Trophoblast cell (in vitro differentiated cells and primary cell): Measurements from ENCODE around the gene RSL1D1. TPM values are rescaled to one million over a fixed set of nuclear protein-coding genes. Genes with fewer than 3 reads are reported as not detected.

Experiments
- DNase-seq, 2 donors: peaks; one replicate each; pipeline ENCODE4 v3.0.0-alpha.2; 2016
- H2AFZ ChIP-seq: 2 replicates; pipeline ENCODE4 v1.6.1; 2013; ENCODE audit warnings: low read length, moderate library complexity, mild to moderate bottlenecking; ENCODE audit not compliant: insufficient read depth, poor library complexity
- H2AK5ac ChIP-seq: 2 replicates; pipeline ENCODE4 v1.6.1; 2013; ENCODE audit warnings: mild to moderate bottlenecking, low read length
- H2BK120ac ChIP-seq: 2 replicates; pipeline ENCODE4 v1.6.1; 2013; ENCODE audit warnings: low read length, mild to moderate bottlenecking, moderate library complexity; ENCODE audit not compliant: insufficient read depth, poor library complexity
- H2BK12ac ChIP-seq: 2 replicates; pipeline ENCODE4 v1.6.1; 2013; ENCODE audit warnings: mild to moderate bottlenecking, low read length, moderate library complexity
- H2BK5ac ChIP-seq: 2 replicates; pipeline ENCODE4 v1.6.1; 2013; ENCODE audit warnings: low read length, low read depth, moderate library complexity, mild to moderate bottlenecking; ENCODE audit not compliant: poor library complexity
- H3K14ac ChIP-seq: 2 replicates; pipeline ENCODE4 v1.6.1; 2013; ENCODE audit warnings: mild to moderate bottlenecking, low read length
- H3K18ac ChIP-seq: 2 replicates; pipeline ENCODE4 v1.6.1; 2013; ENCODE audit warnings: mild to moderate bottlenecking, low read length
- H3K23ac ChIP-seq: 2 replicates; pipeline ENCODE4 v1.6.1; 2013; ENCODE audit warnings: low read length
- H3K27ac ChIP-seq: 2 replicates; pipeline ENCODE4 v1.5.1; 2013; ENCODE audit warnings: low read depth, mild to moderate bottlenecking, inconsistent platforms, low read length, moderate library complexity
- H3K27me3 ChIP-seq: 2 replicates; pipeline ENCODE4 v1.6.1; 2013; ENCODE audit warnings: inconsistent platforms, mild to moderate bottlenecking, low read length, moderate library complexity; ENCODE audit not compliant: insufficient read depth
- H3K36me3 ChIP-seq, 2 experiments: 1 replicate in 1 of 2; 2 replicates in 1 of 2; pipeline ENCODE4 v1.6.1; 2013; ENCODE audit warnings: low read length in 2 of 2, mild to moderate bottlenecking in 2 of 2, moderate library complexity in 1 of 2; ENCODE audit not compliant: insufficient read depth in 2 of 2, control insufficient read depth in 1 of 2
- H3K4ac ChIP-seq: 2 replicates; pipeline ENCODE4 v1.6.1; 2013; ENCODE audit warnings: low read depth, mild to moderate bottlenecking, low read length, moderate library complexity
- H3K4me1 ChIP-seq, 2 experiments: 1 replicate in 1 of 2; 2 replicates in 1 of 2; pipeline ENCODE4 v1.6.1; 2013; ENCODE audit warnings: low read length in 2 of 2, mild to moderate bottlenecking in 2 of 2, moderate library complexity in 1 of 2; ENCODE audit not compliant: insufficient read depth in 2 of 2, control insufficient read depth in 1 of 2
- H3K4me2 ChIP-seq: 2 replicates; pipeline ENCODE4 v1.6.1; 2013; ENCODE audit warnings: inconsistent platforms, mild to moderate bottlenecking, low read length, moderate library complexity
- H3K4me3 ChIP-seq: 2 replicates; pipeline ENCODE4 v1.5.1; 2013; ENCODE audit warnings: mild to moderate bottlenecking, low read depth, low read length, inconsistent platforms
- H3K79me1 ChIP-seq: one replicate; pipeline ENCODE4 v1.6.1; 2013; ENCODE audit warnings: low read length
- H3K79me2 ChIP-seq: 2 replicates; pipeline ENCODE4 v1.6.1; 2013; ENCODE audit warnings: low read length, mild to moderate bottlenecking; ENCODE audit not compliant: control insufficient read depth, insufficient read depth, poor library complexity
- H3K9ac ChIP-seq: 2 replicates; pipeline ENCODE4 v1.6.1; 2013; ENCODE audit warnings: mild to moderate bottlenecking, low read length
- H3K9me3 ChIP-seq: 2 replicates; pipeline ENCODE4 v1.6.1; 2013; ENCODE audit warnings: low read depth, mild to moderate bottlenecking, control low read depth, inconsistent platforms, low read length; ENCODE audit not compliant: insufficient read depth
- H4K12ac ChIP-seq: 2 replicates; pipeline ENCODE4 v1.6.1; 2013; ENCODE audit warnings: low read depth, mild to moderate bottlenecking, low read length, moderate library complexity
- H4K8ac ChIP-seq: 2 replicates; pipeline ENCODE4 v1.6.1; 2013; ENCODE audit warnings: low read depth, mild to moderate bottlenecking, low read length, moderate library complexity
- H4K91ac ChIP-seq: one replicate; pipeline ENCODE4 v1.6.1; 2013; ENCODE audit warnings: low read depth, mild to moderate bottlenecking, low read length, moderate library complexity
- WGBS: extraction: QIAGEN DNeasy Blood & Tissue Kit; methylation state at CpG from one replicate; pipeline ENCODE4 v1.1.7; 2013; ENCODE audit warnings: missing lambda C conversion rate; ENCODE audit not compliant: insufficient read length, insufficient coverage; ENCODE audit errors: extremely low coverage; 5-methylcytosine and 5-hydroxymethylcytosine counted together
- polyA plus RNA-seq: library from polyadenylated mRNA; stranded (reverse); fragments of 200-250 nt; gene quantifications from 2 replicates; pipeline ENCODE4 v1.2.3, GENCODE V29; 2013

RSL1D1 gene
- polyA plus RNA-seq: 246 and 254 TPM in 2 replicates

- Histone ChIP-seq H2AFZ (peak within 1 kb of the TSS; percentile 70), H2BK12ac (no peak within 1 kb of the TSS), H3K9me3 (no peaks in the 10 kb centered on the region), H3K4ac (peak within 1 kb of the TSS; percentile 100), H3K36me3 (peaks cover 15 to 19% of the 10 kb centered on the region in 2 experiments), H3K79me2 (peaks cover 16% of the 10 kb centered on the region), H3K18ac (peak within 1 kb of the TSS; percentile 53), H3K4me2 (peak within 1 kb of the TSS; percentile 100), H3K27me3 (no peaks in the 10 kb centered on the region), H2BK120ac (peak within 1 kb of the TSS; percentile 18), H2BK5ac (peak within 1 kb of the TSS; percentile 68), H3K27ac (peak within 1 kb of the TSS; percentile 75), H4K91ac (peak within 1 kb of the TSS; percentile 61), H3K79me1 (peaks cover 4% of the 10 kb centered on the region), H2AK5ac (peak within 1 kb of the TSS; percentile 82), H3K14ac (peak within 1 kb of the TSS; percentile 74), H4K8ac (peak within 1 kb of the TSS; percentile 81), H3K4me3 (peak within 1 kb of the TSS; percentile 97), H4K12ac (peak within 1 kb of the TSS; percentile 48), H3K23ac (no peak within 1 kb of the TSS), H3K9ac (peak within 1 kb of the TSS; percentile 95), H3K4me1 (peaks cover 4% of the 10 kb centered on the region in 2 experiments)
- WGBS: no CpG with 5 or more reads among the region's 57 CpGs
- DNase-seq: peak; percentile 95 to 98
Observed at GRCh38 chr16:11851294-11852091, at the start of gene RSL1D1. Gene RSL1D1 (minus strand): TSS chr16:11851542. CDS start chr16:11851512, 30 bp downstream.

- Histone ChIP-seq H4K12ac (no peak overlapping the region), H4K8ac (no peak overlapping the region), H3K27ac (no peak overlapping the region), H3K27me3 (no peaks in the 10 kb centered on the region), H3K4me3 (no peak overlapping the region), H2BK120ac (no peak overlapping the region), H3K36me3 (peaks cover 7 to 10% of the 10 kb centered on the region in 2 experiments), H3K79me2 (peaks cover 7% of the 10 kb centered on the region), H3K9ac (no peak overlapping the region), H3K18ac (no peak overlapping the region), H3K4me1 (no peaks in the 10 kb centered on the region), H2BK12ac (no peak overlapping the region), H3K9me3 (no peaks in the 10 kb centered on the region), H2AFZ (no peak overlapping the region), H3K4me2 (no peak overlapping the region), H3K4ac (no peak overlapping the region), H4K91ac (no peak overlapping the region), H2AK5ac (no peak overlapping the region), H2BK5ac (no peak overlapping the region), H3K14ac (no peak overlapping the region), H3K23ac (no peak overlapping the region), H3K79me1 (no peaks in the 10 kb centered on the region)
- no peak for DNase-seq
- WGBS: 100% methylated on average over 1 of the region's 3 CpGs
Observed at GRCh38 chr16:11901091-11901490, 49.7 kb upstream of the RSL1D1 start.

GRCh38 chr16:11896486-11897176 lies 45.3 kb upstream of the RSL1D1 start:
- H3K27ac ChIP-seq: no peak overlapping the region
- H4K12ac ChIP-seq: no peak overlapping the region
- DNase-seq: peak; percentile 82 to 90
- H3K18ac ChIP-seq: no peak overlapping the region
- no peaks in the 10 kb centered on the region for H3K9me3 ChIP-seq
- no peak overlapping the region for H2BK5ac ChIP-seq
- H3K79me2 ChIP-seq: peaks cover 3% of the 10 kb centered on the region
- H2BK12ac ChIP-seq: no peak overlapping the region
- H3K36me3 ChIP-seq: peaks cover 20 to 23% of the 10 kb centered on the region in 2 experiments
- H3K4ac ChIP-seq: no peak overlapping the region
- no peak overlapping the region for H2BK120ac ChIP-seq
- no peaks in the 10 kb centered on the region for H3K4me1 ChIP-seq
- WGBS: no CpG with 5 or more reads among the region's 5 CpGs
- no peak overlapping the region for H3K23ac ChIP-seq
- no peak overlapping the region for H4K8ac ChIP-seq
- H3K79me1 ChIP-seq: no peaks in the 10 kb centered on the region
- H3K14ac ChIP-seq: no peak overlapping the region
- H3K27me3 ChIP-seq: no peaks in the 10 kb centered on the region
- H2AK5ac ChIP-seq: no peak overlapping the region
- H2AFZ ChIP-seq: no peak overlapping the region
- H3K4me3 ChIP-seq: no peak overlapping the region
- H3K4me2 ChIP-seq: no peak overlapping the region
- H3K9ac ChIP-seq: no peak overlapping the region
- H4K91ac ChIP-seq: no peak overlapping the region

- Histone ChIP-seq H2BK5ac (no peak overlapping the region), H3K9ac (no peak overlapping the region), H3K23ac (no peak overlapping the region), H3K4me2 (no peak overlapping the region), H3K18ac (no peak overlapping the region), H2BK12ac (no peak overlapping the region), H3K9me3 (no peaks in the 10 kb centered on the region), H3K14ac (no peak overlapping the region), H4K12ac (no peak overlapping the region), H3K27me3 (no peaks in the 10 kb centered on the region), H3K79me2 (no peaks in the 10 kb centered on the region), H3K27ac (no peak overlapping the region), H3K4me3 (no peak overlapping the region), H2BK120ac (no peak overlapping the region), H2AK5ac (no peak overlapping the region), H3K79me1 (no peaks in the 10 kb centered on the region), H4K91ac (no peak overlapping the region), H2AFZ (no peak overlapping the region), H3K36me3 (peaks cover 33% of the 10 kb centered on the region in 2 experiments), H3K4ac (no peak overlapping the region), H3K4me1 (no peaks in the 10 kb centered on the region), H4K8ac (no peak overlapping the region)
- no CpG with 5 or more reads among the region's 2 CpGs for WGBS
- no peak for DNase-seq
Observed at GRCh38 chr16:11893571-11893970, 42.2 kb upstream of the RSL1D1 start.
